ENCODE measurements around the gene CELSR1. TPM values are rescaled to one million over a fixed set of nuclear protein-coding genes. Genes with fewer than 3 reads are reported as not detected.

Gene CELSR1
- total RNA-seq, 2 donors from 2014 or later = 1.5 to 6.7 TPM

GRCh38 chr22:46514592-46515207 lies 22.7 kb downstream of the CELSR1 start:
- no peak for ATAC-seq (ENCODE audit: insufficient number of reproducible peaks, low FRiP score, low read depth)
- no peaks in the 10 kb centered on the region for H3K9me3 ChIP-seq

GRCh38 chr22:46513908-46514550 lies 23.4 kb downstream of the CELSR1 start:
- no peak overlapping the region for H3K27ac ChIP-seq
- no peak for ATAC-seq (ENCODE audit: insufficient number of reproducible peaks, low FRiP score, low read depth)

More at GRCh38 chr22:46514592-46515207, 22.7 kb downstream of the CELSR1 start:
- no peaks in the 10 kb centered on the region for H3K27me3 ChIP-seq (replicated peaks; ENCODE audit: insufficient read depth)
- H3K4me1 ChIP-seq (ENCODE audit: control insufficient read depth in 1 of 2, low read depth in 2 of 2) = no peaks in the 10 kb centered on the region
- no peak for DNase-seq (ENCODE audit: low spot score)
- no peaks in the 10 kb centered on the region for H3K36me3 ChIP-seq
- TF ChIP-seq, protein P1, sequence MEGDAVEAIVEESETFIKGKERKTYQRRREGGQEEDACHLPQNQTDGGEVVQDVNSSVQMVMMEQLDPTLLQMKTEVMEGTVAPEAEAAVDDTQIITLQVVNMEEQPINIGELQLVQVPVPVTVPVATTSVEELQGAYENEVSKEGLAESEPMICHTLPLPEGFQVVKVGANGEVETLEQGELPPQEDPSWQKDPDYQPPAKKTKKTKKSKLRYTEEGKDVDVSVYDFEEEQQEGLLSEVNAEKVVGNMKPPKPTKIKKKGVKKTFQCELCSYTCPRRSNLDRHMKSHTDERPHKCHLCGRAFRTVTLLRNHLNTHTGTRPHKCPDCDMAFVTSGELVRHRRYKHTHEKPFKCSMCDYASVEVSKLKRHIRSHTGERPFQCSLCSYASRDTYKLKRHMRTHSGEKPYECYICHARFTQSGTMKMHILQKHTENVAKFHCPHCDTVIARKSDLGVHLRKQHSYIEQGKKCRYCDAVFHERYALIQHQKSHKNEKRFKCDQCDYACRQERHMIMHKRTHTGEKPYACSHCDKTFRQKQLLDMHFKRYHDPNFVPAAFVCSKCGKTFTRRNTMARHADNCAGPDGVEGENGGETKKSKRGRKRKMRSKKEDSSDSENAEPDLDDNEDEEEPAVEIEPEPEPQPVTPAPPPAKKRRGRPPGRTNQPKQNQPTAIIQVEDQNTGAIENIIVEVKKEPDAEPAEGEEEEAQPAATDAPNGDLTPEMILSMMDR (IDR thresholded peaks at IDR 0.05) = no peak
- H3K27ac ChIP-seq = no peak overlapping the region
- H3K4me3 ChIP-seq = no peak overlapping the region

DNA sequence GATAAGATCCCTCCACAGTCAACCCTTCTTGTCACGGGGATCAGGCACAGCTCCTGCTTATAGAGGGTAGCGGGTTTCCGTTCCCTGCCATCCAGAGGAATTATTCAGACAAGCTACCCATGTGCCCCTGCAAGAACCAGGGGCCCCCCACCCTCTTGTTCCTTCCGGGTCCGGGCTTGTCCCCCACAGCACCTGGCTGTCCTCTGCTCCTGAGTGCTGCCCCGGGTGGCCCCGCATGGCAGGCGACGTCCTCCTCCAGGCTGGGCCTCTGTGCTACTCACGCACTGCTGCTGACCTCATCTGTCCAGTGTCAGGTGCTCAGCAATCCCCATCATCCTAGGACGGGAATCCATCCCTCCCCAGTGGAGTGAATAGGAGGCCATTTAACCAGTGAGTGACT lies 24.7 kb downstream of the CELSR1 start:
- Histone ChIP-seq H3K27ac (no peak overlapping the region), H3K4me3 (no peak overlapping the region), H3K4me1 (ENCODE audit: control insufficient read depth in 1 of 2, low read depth in 2 of 2) (no peaks in the 10 kb centered on the region), H3K36me3 (no peaks in the 10 kb centered on the region), H3K9me3 (no peaks in the 10 kb centered on the region), H3K27me3 (replicated peaks; ENCODE audit: insufficient read depth) (no peaks in the 10 kb centered on the region)
- ATAC-seq (ENCODE audit: insufficient number of reproducible peaks, low FRiP score, low read depth) (no peak), DNase-seq (ENCODE audit: low spot score) (no peak)
- TF ChIP-seq, protein P1 (IDR thresholded peaks at IDR 0.05) = no peak

More at GRCh38 chr22:46513908-46514550, 23.4 kb downstream of the CELSR1 start:
- no peak for DNase-seq (ENCODE audit: low spot score)
- TF ChIP-seq, protein P1 (IDR thresholded peaks at IDR 0.05) = no peak
- Histone ChIP-seq H3K36me3 (no peaks in the 10 kb centered on the region), H3K4me1 (ENCODE audit: control insufficient read depth in 1 of 2, low read depth in 2 of 2) (no peaks in the 10 kb centered on the region), H3K4me3 (no peak overlapping the region), H3K27me3 (replicated peaks; ENCODE audit: insufficient read depth) (no peaks in the 10 kb centered on the region), H3K9me3 (no peaks in the 10 kb centered on the region)

DNA sequence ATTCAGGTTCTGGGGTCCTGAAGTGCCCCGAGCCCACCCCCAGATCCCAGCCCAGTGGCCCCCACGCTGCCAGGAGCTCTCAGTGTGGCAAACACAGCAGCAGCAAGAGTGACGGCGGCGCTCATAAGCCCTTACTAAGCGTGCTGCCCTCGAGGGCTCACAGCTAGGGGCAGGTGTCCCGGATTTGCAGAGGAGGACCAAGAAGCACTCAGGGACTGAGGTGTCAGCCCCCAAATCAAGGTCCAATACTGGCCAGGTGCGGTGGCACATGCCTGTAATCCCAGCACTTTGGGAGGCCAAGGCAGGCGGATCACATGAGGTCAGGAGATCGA lies 25.4 kb downstream of the CELSR1 start:
- H3K4me1 ChIP-seq (ENCODE audit: control insufficient read depth in 1 of 2, low read depth in 2 of 2) = no peaks in the 10 kb centered on the region
- no peaks in the 10 kb centered on the region for H3K36me3 ChIP-seq
- H3K27me3 ChIP-seq (replicated peaks; ENCODE audit: insufficient read depth) = no peaks in the 10 kb centered on the region
- H3K4me3 ChIP-seq = no peak overlapping the region
- no peak for ATAC-seq (ENCODE audit: insufficient number of reproducible peaks, low FRiP score, low read depth)
- no peak overlapping the region for H3K27ac ChIP-seq
- no peak for DNase-seq (ENCODE audit: low spot score)
- H3K9me3 ChIP-seq = no peaks in the 10 kb centered on the region
- TF ChIP-seq, protein P1 (IDR thresholded peaks at IDR 0.05) = no peak

DNA sequence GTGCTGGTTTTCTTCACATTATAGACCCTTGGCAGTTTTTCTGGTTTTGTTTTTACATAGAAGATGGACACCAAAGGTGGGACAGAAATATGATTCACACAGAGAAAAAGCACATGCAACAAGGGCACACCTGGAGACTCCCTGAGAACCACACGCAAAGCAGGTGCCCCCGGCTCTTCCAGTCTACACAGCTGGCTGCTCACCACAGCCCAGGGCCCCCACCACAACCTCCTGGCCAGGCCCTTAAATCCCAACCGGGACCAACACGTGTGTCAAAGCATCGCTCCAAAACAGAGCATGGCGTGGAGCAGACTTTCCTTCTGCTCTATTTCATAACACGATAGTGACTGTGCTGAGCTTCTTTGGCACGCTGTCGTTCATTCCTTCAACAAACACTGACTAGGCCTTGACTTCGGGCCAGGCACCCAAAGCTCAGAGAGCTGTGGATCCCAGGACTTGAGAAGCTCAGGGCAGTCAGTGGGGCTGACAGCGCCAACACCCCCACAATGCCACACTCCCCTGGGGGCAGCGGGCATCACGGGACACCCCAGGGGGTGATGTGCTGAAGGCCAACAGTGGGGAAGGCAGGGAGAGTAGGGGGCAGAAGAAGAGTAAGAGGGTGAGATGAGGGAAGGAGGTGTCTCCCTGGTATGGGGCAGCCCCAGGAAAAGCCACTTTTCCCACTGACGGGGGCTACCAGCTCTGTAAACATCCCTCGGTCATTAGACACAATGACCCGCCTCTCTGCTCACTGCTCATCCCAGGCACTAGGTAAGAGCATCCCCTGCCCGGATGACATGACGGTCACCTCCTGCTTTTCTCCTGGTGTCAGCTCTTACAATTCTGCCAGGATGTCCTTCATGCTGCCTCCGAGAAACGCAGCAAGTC lies 26.0 kb downstream of the CELSR1 start:
- no peak for ATAC-seq (ENCODE audit: insufficient number of reproducible peaks, low FRiP score, low read depth)
- TF ChIP-seq, protein P1 (IDR thresholded peaks at IDR 0.05) = no peak

More for the DNA sequence above, 26.0 kb downstream of the CELSR1 start:
- DNase-seq (ENCODE audit: low spot score) = no peak
- Histone ChIP-seq H3K9me3 (no peaks in the 10 kb centered on the region), H3K36me3 (no peaks in the 10 kb centered on the region), H3K4me1 (ENCODE audit: control insufficient read depth in 1 of 2, low read depth in 2 of 2) (no peaks in the 10 kb centered on the region), H3K4me3 (no peak overlapping the region), H3K27me3 (replicated peaks; ENCODE audit: insufficient read depth) (no peaks in the 10 kb centered on the region), H3K27ac (no peak overlapping the region)

Measured in thoracic aorta (tissue), 2 donors.